CD14-positive monocyte (primary cell): Measurements from ENCODE around the gene POC1A. TPM values are rescaled to one million over a fixed set of nuclear protein-coding genes. Genes with fewer than 3 reads are reported as not detected.

Experiments
- DNase-seq, 3 donors: peaks; one replicate each; pipeline ENCODE4 v3.0.0-alpha.2; 2011 to 2022
- H2AFZ ChIP-seq: 2 replicates; pipeline ENCODE4 v1.6.0; 2012; ENCODE audit warnings: mild to moderate bottlenecking, low read depth, low read length, inconsistent platforms; ENCODE audit not compliant: insufficient read depth, poor library complexity, severe bottlenecking
- H3K27ac ChIP-seq, 2 donors: 1 replicate in 1 of 2; 2 replicates in 1 of 2; pipeline ENCODE4 v1.5.1; 2012 to 2013; ENCODE audit warnings: low read length in 2 of 2, control low read depth in 1 of 2, inconsistent platforms in 1 of 2, low read depth in 1 of 2, mild to moderate bottlenecking in 1 of 2
- H3K27me3 ChIP-seq, 2 donors: one replicate each; pipeline versions ENCODE4 v1.6.0 to v1.6.1; 2011 to 2013; ENCODE audit warnings: low read length in 2 of 2; ENCODE audit not compliant: control insufficient read depth in 2 of 2, insufficient read depth in 2 of 2
- H3K36me3 ChIP-seq, 2 donors: replicated peaks in 1 of 2; 1 replicate in 1 of 2; 2 replicates in 1 of 2; pipeline versions ENCODE4 v1.5.1 to v1.6.1; 2012 to 2013; ENCODE audit warnings: low read length in 2 of 2, control low read depth in 1 of 2, inconsistent platforms in 1 of 2, mild to moderate bottlenecking in 1 of 2; ENCODE audit not compliant: insufficient read depth in 2 of 2, control insufficient read depth in 1 of 2
- H3K4me1 ChIP-seq, 2 donors: 1 replicate in 1 of 2; 2 replicates in 1 of 2; pipeline versions ENCODE4 v1.5.1 to v1.6.1; 2012 to 2013; ENCODE audit warnings: low read length in 2 of 2, control low read depth in 1 of 2, inconsistent platforms in 1 of 2, mild to moderate bottlenecking in 1 of 2, moderate library complexity in 1 of 2; ENCODE audit not compliant: insufficient read depth in 2 of 2, control insufficient read depth in 1 of 2
- H3K4me2 ChIP-seq: replicated peaks from 2 replicates; pipeline ENCODE3; 2012; ENCODE audit warnings: low read length, moderate library complexity, mild to moderate bottlenecking; ENCODE audit not compliant: poor library complexity, severe bottlenecking; ENCODE audit errors: extremely low read depth
- H3K4me3 ChIP-seq, 3 experiments: fragments of 200-600 bp in 1 of 3; sonication (generic) in 1 of 3; replicated peaks in 1 of 3; 1 replicate in 2 of 3; 2 replicates in 1 of 3; pipeline ENCODE4 v1.5.1; 2011 to 2013; ENCODE audit warnings: low read length in 3 of 3, mild to moderate bottlenecking in 3 of 3, control low read depth in 2 of 3, low read depth in 2 of 3, inconsistent platforms in 1 of 3, moderate library complexity in 1 of 3
- H3K79me2 ChIP-seq: 2 replicates; pipeline ENCODE4 v1.6.0; 2012; ENCODE audit warnings: mild to moderate bottlenecking, control low read depth, inconsistent platforms, low read length, moderate library complexity; ENCODE audit not compliant: insufficient read depth
- H3K9ac ChIP-seq: 2 replicates; pipeline ENCODE4 v1.6.0; 2017; ENCODE audit warnings: low read length, mild to moderate bottlenecking; ENCODE audit not compliant: insufficient read depth, poor library complexity, severe bottlenecking
- H3K9me3 ChIP-seq, 2 donors: replicated peaks in 1 of 2; 1 replicate in 1 of 2; 2 replicates in 1 of 2; pipeline versions ENCODE4 v1.5.1 to v1.6.1; 2012 to 2013; ENCODE audit warnings: low read length in 2 of 2, control low read depth in 1 of 2; ENCODE audit not compliant: control insufficient read depth in 1 of 2, insufficient read depth in 1 of 2
- H4K20me1 ChIP-seq: 2 replicates; pipeline ENCODE4 v1.6.0; 2012; ENCODE audit warnings: mild to moderate bottlenecking, low read length, control low read depth, moderate library complexity; ENCODE audit not compliant: insufficient read depth
- H3K27ac Mint-ChIP-seq, 7 donors: one replicate each; pipeline ENCODE4 v1.8.0; 2020; ENCODE audit warnings: mild to moderate bottlenecking in 7 of 7, mixed read lengths in 7 of 7, moderate library complexity in 6 of 7, inconsistent platforms in 2 of 7
- H3K27me3 Mint-ChIP-seq, 3 donors: one replicate each; pipeline ENCODE4 v1.8.0; 2021 to 2022; ENCODE audit warnings: low read depth in 3 of 3, mild to moderate bottlenecking in 3 of 3, mixed read lengths in 3 of 3, moderate library complexity in 3 of 3, inconsistent platforms in 1 of 3
- H3K36me3 Mint-ChIP-seq, 2 donors: one replicate each; pipeline ENCODE4 v1.8.0; 2020; ENCODE audit warnings: mixed read lengths in 2 of 2, inconsistent platforms in 1 of 2, mild to moderate bottlenecking in 1 of 2
- H3K4me1 Mint-ChIP-seq: one replicate; pipeline ENCODE4 v1.8.0; 2020; ENCODE audit warnings: mild to moderate bottlenecking, mixed read lengths
- H3K4me3 Mint-ChIP-seq, 2 donors: one replicate each; pipeline ENCODE4 v1.8.0; 2020; ENCODE audit warnings: mild to moderate bottlenecking in 2 of 2, mixed read lengths in 2 of 2, moderate library complexity in 1 of 2
- H3K9me3 Mint-ChIP-seq, 7 donors: one replicate each; pipeline ENCODE4 v1.8.0; 2020 to 2022; ENCODE audit warnings: mixed read lengths in 7 of 7, mild to moderate bottlenecking in 6 of 7, moderate library complexity in 6 of 7, inconsistent platforms in 2 of 7
- CTCF ChIP-seq: fragments of 200-600 bp; IDR thresholded peaks from one replicate; pipeline ENCODE4 v1.8.0; 2022; ENCODE audit warnings: antibody characterized with exemption, mild to moderate bottlenecking
- WGBS: methylation state at CpG from one replicate; pipeline ENCODE4 v1.1.5; 2013; ENCODE audit warnings: missing lambda C conversion rate; ENCODE audit not compliant: insufficient coverage; 5-methylcytosine and 5-hydroxymethylcytosine counted together
- intact Hi-C, 2 donors: fragments of 100-400 bp; cut with micrococcal nuclease; formaldehyde crosslinking; loops; one replicate each; pipeline versions ENCODE4 v1.15.0 to v1.15.1; 2023
- polyA plus RNA-seq, 3 donors: library from polyadenylated mRNA; depleted of rRNA in 1 of 3; unstranded in 2 of 3; stranded (reverse) in 1 of 3; fragments of 300-500 nt in 2 of 3; fragments of >200 nt in 1 of 3; fragmentation: Illumina TruSeq in 2 of 3; gene quantifications; 1 replicate in 2 of 3; 2 replicates in 1 of 3; pipeline ENCODE4 v1.2.3, GENCODE V29; 2012 to 2021

POC1A gene
- polyA plus RNA-seq, 3 donors: 1.2 to 2.0 (median 1.5) TPM

DNA sequence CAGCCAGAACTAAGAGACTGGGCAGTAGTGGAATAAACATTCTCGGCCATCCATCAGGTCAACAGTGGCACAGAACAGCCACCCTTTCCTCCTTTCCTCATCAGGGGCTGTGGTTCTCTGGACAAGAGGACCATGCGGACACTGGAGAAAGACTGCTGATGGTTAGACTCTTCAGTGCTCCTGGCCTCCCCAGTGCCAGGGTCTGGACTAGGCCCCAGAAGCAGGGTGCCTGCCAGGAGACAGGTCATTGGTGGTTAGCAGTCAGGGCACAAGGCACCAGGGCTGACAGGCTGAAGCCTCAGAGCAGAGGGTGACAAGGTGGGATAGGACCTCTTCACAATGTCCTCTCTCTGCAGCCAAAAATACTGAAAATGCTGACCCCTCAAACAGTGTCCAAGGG lies 30.1 kb downstream of the POC1A start:
- H3K27me3 Mint-ChIP-seq: no peaks in the 10 kb centered on the region
- no peaks in the 10 kb centered on the region for H3K27me3 ChIP-seq
- peak overlapping the region in 5 of 7 donors; percentile 5 to 47 (median 36) for H3K27ac Mint-ChIP-seq
- no peaks in the 10 kb centered on the region for H4K20me1 ChIP-seq
- DNase-seq: no peak
- peaks cover 49% of the 10 kb centered on the region for H3K4me1 Mint-ChIP-seq
- no peak for TF ChIP-seq CTCF
- intact Hi-C loops: loop anchor here (5.0 kb wide), 3 partner anchors 67 to 187 kb away; partner anchors contain the start of genes DUSP7 (in 1 of the 2), PARP3 (in 1 of the 2) and RRP9 (in 1 of the 2)
- peaks cover 23 to 43% of the 10 kb centered on the region in 2 donors for H3K36me3 Mint-ChIP-seq
- peaks cover 48 to 50% of the 10 kb centered on the region in 2 donors for H3K4me1 ChIP-seq
- H3K9me3 Mint-ChIP-seq: no peaks in the 10 kb centered on the region
- H2AFZ ChIP-seq: no peak overlapping the region
- 100% methylated on average over 1 of the region's 2 CpGs for WGBS
- no peaks in the 10 kb centered on the region for H3K79me2 ChIP-seq
- H3K36me3 ChIP-seq: peaks cover 0 to 31% of the 10 kb centered on the region in 2 donors
- no peaks in the 10 kb centered on the region for H3K9me3 ChIP-seq
- no peak overlapping the region for H3K27ac ChIP-seq
- no peak overlapping the region for H3K4me2 ChIP-seq
- H3K4me3 Mint-ChIP-seq: no peak overlapping the region
- no peak overlapping the region for H3K9ac ChIP-seq
- no peak overlapping the region for H3K4me3 ChIP-seq

GRCh38 chr3:52123106-52123725 lies 31.0 kb downstream of the POC1A start:
- H3K36me3 ChIP-seq: peaks cover 0 to 27% of the 10 kb centered on the region in 2 donors
- Mint-ChIP-seq H3K4me3 (no peak overlapping the region), H3K9me3 (no peaks in the 10 kb centered on the region), H3K27ac (peak overlapping the region in 5 of 7 donors; percentile 49 to 94 (median 82)), H3K4me1 (peaks cover 57% of the 10 kb centered on the region), H3K36me3 (peaks cover 23 to 42% of the 10 kb centered on the region in 2 donors), H3K27me3 (no peaks in the 10 kb centered on the region)
- H3K27me3 ChIP-seq: no peaks in the 10 kb centered on the region
- no peaks in the 10 kb centered on the region for H3K9me3 ChIP-seq
- peaks cover 55 to 57% of the 10 kb centered on the region in 2 donors for H3K4me1 ChIP-seq
- H3K79me2 ChIP-seq: no peaks in the 10 kb centered on the region
- peak overlapping the region; percentile 33 for H2AFZ ChIP-seq
- DNase-seq: peak; percentile 66 to 78 (median 73)
- peak overlapping the region in 1 of 3 experiments; percentile 61 for H3K4me3 ChIP-seq
- peak; percentile 96 for TF ChIP-seq CTCF
- peak overlapping the region; percentile 75 for H3K4me2 ChIP-seq
- H3K27ac ChIP-seq: peak overlapping the region in 1 of 2 donors; percentile 85
- H4K20me1 ChIP-seq: no peaks in the 10 kb centered on the region
- 28% methylated on average over 7 of the region's 10 CpGs for WGBS
- intact Hi-C loops: loop anchor here (1.0 to 5.0 kb wide), 7 partner anchors 34 to 186 kb away; partner anchors contain the start of genes DUSP7 (in 1 of the 2), PARP3 (in 1 of the 2) and RRP9 (in 1 of the 2)
- no peak overlapping the region for H3K9ac ChIP-seq
